PC-9 (cell line): Measurements from ENCODE around the gene ARHGAP24. TPM values are rescaled to one million over a fixed set of nuclear protein-coding genes. Genes with fewer than 3 reads are reported as not detected.

Source experiments
- BruUV-seq: library from RNA; stranded (reverse); fragments of 400-500 nt; replicated peaks from 2 replicates; lab custom pipeline; 2021; lab: Mats Ljungman, UMichigan
- CTCF ChIA-PET: fragments of 300-600 bp; sonication (Branson Sonifier 250); formaldehyde crosslinking; loops from one replicate; lab custom pipeline; 2022; ENCODE audit warnings: antibody characterized with exemption; lab: Charles Lee
- POLR2A ChIA-PET: fragments of 300-600 bp; sonication (Branson Sonifier 250); formaldehyde crosslinking; loops from one replicate; lab custom pipeline; 2022; ENCODE audit warnings: antibody characterized with exemption; ENCODE audit not compliant: unreplicated experiment; lab: Charles Lee
- DNase-seq, 2 experiments: peaks; one replicate each; pipeline versions ENCODE4 v3.0.0 to v3.0.0-alpha.2; 2015 to 2022; ENCODE audit warnings: mixed read lengths in 1 of 2
- H2AFZ ChIP-seq: fragments of 200-600 bp; sonication (generic); 2 replicates; pipeline ENCODE4 v1.8.1; 2017; ENCODE audit warnings: antibody characterized with exemption
- H3F3A ChIP-seq: fragments of 200-600 bp; sonication (generic); 2 replicates; pipeline ENCODE4 v1.8.1; 2017; ENCODE audit warnings: antibody characterized with exemption, mild to moderate bottlenecking, low read depth; ENCODE audit not compliant: insufficient read depth
- H3K27ac ChIP-seq: fragments of 200-600 bp; sonication (generic); 2 replicates; pipeline ENCODE4 v1.6.1; 2016; ENCODE audit warnings: mixed run types
- H3K27me3 ChIP-seq: fragments of 200-600 bp; sonication (generic); 2 replicates; pipeline ENCODE4 v1.6.1; 2016; ENCODE audit warnings: low read depth, mixed run types; ENCODE audit not compliant: insufficient read depth
- H3K36me3 ChIP-seq: fragments of 200-600 bp; sonication (generic); 2 replicates; pipeline ENCODE4 v1.6.1; 2016; ENCODE audit warnings: low read depth, mixed run types
- H3K4me1 ChIP-seq: fragments of 200-600 bp; sonication (generic); replicated peaks from 2 replicates; pipeline ENCODE4 v1.6.1; 2016; ENCODE audit warnings: mixed run types; ENCODE audit not compliant: insufficient read depth
- H3K4me2 ChIP-seq: fragments of 200-600 bp; sonication (generic); 2 replicates; pipeline ENCODE4 v1.6.1; 2017; ENCODE audit warnings: mixed run types
- H3K4me3 ChIP-seq: fragments of 200-600 bp; sonication (generic); 2 replicates; pipeline ENCODE4 v1.6.1; 2016; ENCODE audit warnings: mixed run types
- H3K79me2 ChIP-seq: fragments of 200-600 bp; sonication (generic); 2 replicates; pipeline ENCODE4 v1.6.1; 2017; ENCODE audit warnings: low read depth, mixed run types
- H3K9me2 ChIP-seq: fragments of 200-600 bp; sonication (generic); 2 replicates; pipeline ENCODE4 v1.8.1; 2017; ENCODE audit warnings: mild to moderate bottlenecking; ENCODE audit not compliant: insufficient read depth
- H3K9me3 ChIP-seq: fragments of 200-600 bp; sonication (generic); 2 replicates; pipeline ENCODE4 v1.8.1; 2016; ENCODE audit warnings: low read depth; ENCODE audit not compliant: insufficient read depth
- H4K20me1 ChIP-seq: fragments of 200-600 bp; sonication (generic); 2 replicates; pipeline ENCODE4 v1.8.1; 2017; ENCODE audit not compliant: insufficient read depth
- CTCF ChIP-seq: fragments of 200-600 bp; sonication (generic); conservative IDR thresholded peaks from 2 replicates; pipeline ENCODE4 v1.6.1; 2017; ENCODE audit warnings: mixed run types, antibody characterized with exemption, mild to moderate bottlenecking, moderate library complexity
- EZH2 ChIP-seq: fragments of 200-600 bp; sonication (generic); IDR thresholded peaks from 2 replicates; pipeline ENCODE4 v1.8.0; 2017; ENCODE audit warnings: antibody characterized with exemption, low read depth
- intact Hi-C: fragments of 100-400 bp; cut with micrococcal nuclease; formaldehyde crosslinking; loops from one replicate; pipeline ENCODE4 v1.10.0; 2022; ENCODE audit not compliant: unreplicated experiment
- total RNA-seq: library from RNA; stranded (reverse); gene quantifications from 2 replicates; pipeline ENCODE4 v1.2.3, GENCODE V29; 2021

Gene ARHGAP24
- total RNA-seq, 1 experiment from 2014 or later: 2.2 TPM

GRCh38 chr4:85783483-85783882 is 308.5 kb downstream of the ARHGAP24 start:
- Histone ChIP-seq H3K9me3 (no peaks in the 10 kb centered on the region; the same call in 1 of the 2 replicates), H3K36me3 (no peaks in the 10 kb centered on the region), H3K4me1 (peaks cover 14% of the 10 kb centered on the region), H3K79me2 (no peaks in the 10 kb centered on the region), H3K9me2 (no peaks in the 10 kb centered on the region), H3K27ac (no peak overlapping the region), H3K27me3 (no peaks in the 10 kb centered on the region), H3K4me2 (no peak overlapping the region), H3F3A (no peaks in the 10 kb centered on the region), H4K20me1 (no peaks in the 10 kb centered on the region), H2AFZ (no peak overlapping the region), H3K4me3 (no peak overlapping the region)
- ChIA-PET CTCF (interaction anchor here (0.6 kb wide), 1 partner anchor 230 kb away, joined by 3 read pairs; no protein-coding TSS in a partner anchor), POLR2A (no interaction called here)
- intact Hi-C loops: no loop called here
- no peak for DNase-seq
- TF ChIP-seq CTCF (no peak), EZH2 (no peak)
- BruUV-seq: no TSS peak

- intact Hi-C loops: no loop called here
- no peak for DNase-seq
- Histone ChIP-seq H3K9me2 (no peaks in the 10 kb centered on the region), H2AFZ (no peak overlapping the region), H3K4me1 (peaks cover 12% of the 10 kb centered on the region), H3K4me3 (no peak overlapping the region), H3K9me3 (no peaks in the 10 kb centered on the region; the same call in 1 of the 2 replicates), H3K36me3 (no peaks in the 10 kb centered on the region), H3K27ac (no peak overlapping the region), H4K20me1 (no peaks in the 10 kb centered on the region), H3K27me3 (no peaks in the 10 kb centered on the region), H3F3A (no peaks in the 10 kb centered on the region), H3K79me2 (no peaks in the 10 kb centered on the region), H3K4me2 (no peak overlapping the region)
- BruUV-seq: no TSS peak
- CTCF ChIA-PET: interaction anchor here (0.6 kb wide), 1 partner anchor 230 kb away, joined by 3 read pairs; no protein-coding TSS in a partner anchor
- POLR2A ChIA-PET: no interaction called here
- no peak for TF ChIP-seq CTCF
- TF ChIP-seq EZH2: no peak
Measured at GRCh38 chr4:85783900-85784299, 308.9 kb downstream of the ARHGAP24 start.

GRCh38 chr4:85784348-85784747 is 309.4 kb downstream of the ARHGAP24 start:
- H2AFZ ChIP-seq: no peak overlapping the region
- no peaks in the 10 kb centered on the region for H3K79me2 ChIP-seq
- TF ChIP-seq CTCF: no peak
- TF ChIP-seq EZH2: no peak
- H3F3A ChIP-seq: no peaks in the 10 kb centered on the region
- H3K4me2 ChIP-seq: no peak overlapping the region
- ChIA-PET POLR2A (no interaction called here), CTCF (no interaction called here)
- BruUV-seq: no TSS peak
- intact Hi-C loops: no loop called here
- H3K9me2 ChIP-seq: no peaks in the 10 kb centered on the region
- DNase-seq: no peak
- no peaks in the 10 kb centered on the region for H4K20me1 ChIP-seq
- H3K36me3 ChIP-seq: no peaks in the 10 kb centered on the region
- no peak overlapping the region for H3K4me3 ChIP-seq
- H3K27me3 ChIP-seq: no peaks in the 10 kb centered on the region
- H3K4me1 ChIP-seq: peaks cover 12% of the 10 kb centered on the region
- no peak overlapping the region for H3K27ac ChIP-seq
- H3K9me3 ChIP-seq: no peaks in the 10 kb centered on the region; the same call in 1 of the 2 replicates
